ENCODE data around the gene KCNIP1. TPM values are rescaled to one million over a fixed set of nuclear protein-coding genes. Genes with fewer than 3 reads are reported as not detected.

KCNIP1 gene
- total RNA-seq, 2 donors from 2014 or later: not detected

DNA sequence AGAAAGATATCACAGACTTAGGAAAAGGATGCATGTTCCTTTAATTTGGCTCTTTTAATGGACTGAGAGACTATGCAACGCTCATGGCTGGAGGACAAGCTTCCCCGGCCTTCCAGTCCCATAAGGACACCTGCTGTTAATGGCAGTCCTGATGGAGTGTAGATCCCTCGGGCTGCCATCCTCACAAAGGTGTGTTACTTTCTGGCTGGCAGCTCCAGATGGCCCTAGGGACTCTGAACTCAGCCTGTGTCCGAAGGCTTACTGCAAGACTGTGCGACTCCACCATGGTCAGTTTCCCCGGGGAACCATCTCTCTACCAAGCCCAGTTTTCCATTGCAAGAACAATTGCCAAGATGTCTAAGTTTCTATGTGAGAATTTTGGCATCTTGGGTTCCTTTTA is 25.5 kb upstream of the KCNIP1 start:
- WGBS, 2 experiments (ENCODE audit: insufficient coverage in 1 of 2, insufficient read length in 1 of 2): 91 to 92% methylated on average over 2 to 6 of the region's 6 CpGs
- Histone ChIP-seq H3K36me3 (ENCODE audit: control insufficient read depth, insufficient read depth, low read length) (no peaks in the 10 kb centered on the region), H3K4me3 (ENCODE audit: low read length) (no peak overlapping the region), H3K9ac (ENCODE audit: extremely low read depth, low read length, poor library complexity, severe bottlenecking) (no peak overlapping the region), H3K27ac (ENCODE audit: low read depth, low read length) (no peak overlapping the region), H3K9me3 (ENCODE audit: control insufficient read depth, low read length) (no peaks in the 10 kb centered on the region), H3K4me1 (ENCODE audit: control insufficient read depth, insufficient read depth, low read length) (no peaks in the 10 kb centered on the region), H3K27me3 (ENCODE audit: control insufficient read depth, insufficient read depth, low read length, poor library complexity, severe bottlenecking) (no peaks in the 10 kb centered on the region)
- H3K4me1 Mint-ChIP-seq: no peaks in the 10 kb centered on the region
- H3K36me3 Mint-ChIP-seq (ENCODE audit: low read depth): no peaks in the 10 kb centered on the region
- no peak overlapping the region for H3K27ac Mint-ChIP-seq
- H3K27me3 Mint-ChIP-seq (ENCODE audit: insufficient read depth): no peaks in the 10 kb centered on the region
- no peak overlapping the region for H3K4me3 Mint-ChIP-seq
- no peak for DNase-seq
- H3K9me3 Mint-ChIP-seq: no peaks in the 10 kb centered on the region
- TF ChIP-seq, protein P1, sequence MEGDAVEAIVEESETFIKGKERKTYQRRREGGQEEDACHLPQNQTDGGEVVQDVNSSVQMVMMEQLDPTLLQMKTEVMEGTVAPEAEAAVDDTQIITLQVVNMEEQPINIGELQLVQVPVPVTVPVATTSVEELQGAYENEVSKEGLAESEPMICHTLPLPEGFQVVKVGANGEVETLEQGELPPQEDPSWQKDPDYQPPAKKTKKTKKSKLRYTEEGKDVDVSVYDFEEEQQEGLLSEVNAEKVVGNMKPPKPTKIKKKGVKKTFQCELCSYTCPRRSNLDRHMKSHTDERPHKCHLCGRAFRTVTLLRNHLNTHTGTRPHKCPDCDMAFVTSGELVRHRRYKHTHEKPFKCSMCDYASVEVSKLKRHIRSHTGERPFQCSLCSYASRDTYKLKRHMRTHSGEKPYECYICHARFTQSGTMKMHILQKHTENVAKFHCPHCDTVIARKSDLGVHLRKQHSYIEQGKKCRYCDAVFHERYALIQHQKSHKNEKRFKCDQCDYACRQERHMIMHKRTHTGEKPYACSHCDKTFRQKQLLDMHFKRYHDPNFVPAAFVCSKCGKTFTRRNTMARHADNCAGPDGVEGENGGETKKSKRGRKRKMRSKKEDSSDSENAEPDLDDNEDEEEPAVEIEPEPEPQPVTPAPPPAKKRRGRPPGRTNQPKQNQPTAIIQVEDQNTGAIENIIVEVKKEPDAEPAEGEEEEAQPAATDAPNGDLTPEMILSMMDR (conservative IDR thresholded peaks at IDR 0.05): no peak

GRCh38 chr5:170479484-170479883 is 24.3 kb upstream of the KCNIP1 start:
- DNase-seq: peak; percentile 47
- TF ChIP-seq, protein P1 (conservative IDR thresholded peaks at IDR 0.05): peak; percentile 42
- H3K9me3 Mint-ChIP-seq: no peaks in the 10 kb centered on the region
- H3K27me3 ChIP-seq (ENCODE audit: control insufficient read depth, insufficient read depth, low read length, poor library complexity, severe bottlenecking): no peaks in the 10 kb centered on the region
- H3K36me3 Mint-ChIP-seq (ENCODE audit: low read depth): no peaks in the 10 kb centered on the region
- H3K27ac Mint-ChIP-seq: no peak overlapping the region
- no peak overlapping the region for H3K9ac ChIP-seq (ENCODE audit: extremely low read depth, low read length, poor library complexity, severe bottlenecking)
- peaks cover 6% of the 10 kb centered on the region for H3K27me3 Mint-ChIP-seq (ENCODE audit: insufficient read depth)
- H3K4me1 Mint-ChIP-seq: no peaks in the 10 kb centered on the region
- no peaks in the 10 kb centered on the region for H3K36me3 ChIP-seq (ENCODE audit: control insufficient read depth, insufficient read depth, low read length)
- no peak overlapping the region for H3K27ac ChIP-seq (ENCODE audit: low read depth, low read length)
- WGBS, 2 experiments (ENCODE audit: insufficient coverage in 1 of 2, insufficient read length in 1 of 2): 54 to 69% methylated on average over 4 of the region's 4 CpGs
- H3K4me3 Mint-ChIP-seq: no peak overlapping the region
- no peak overlapping the region for H3K4me3 ChIP-seq (ENCODE audit: low read length)
- H3K9me3 ChIP-seq (ENCODE audit: control insufficient read depth, low read length): no peaks in the 10 kb centered on the region
- no peaks in the 10 kb centered on the region for H3K4me1 ChIP-seq (ENCODE audit: control insufficient read depth, insufficient read depth, low read length)

DNA sequence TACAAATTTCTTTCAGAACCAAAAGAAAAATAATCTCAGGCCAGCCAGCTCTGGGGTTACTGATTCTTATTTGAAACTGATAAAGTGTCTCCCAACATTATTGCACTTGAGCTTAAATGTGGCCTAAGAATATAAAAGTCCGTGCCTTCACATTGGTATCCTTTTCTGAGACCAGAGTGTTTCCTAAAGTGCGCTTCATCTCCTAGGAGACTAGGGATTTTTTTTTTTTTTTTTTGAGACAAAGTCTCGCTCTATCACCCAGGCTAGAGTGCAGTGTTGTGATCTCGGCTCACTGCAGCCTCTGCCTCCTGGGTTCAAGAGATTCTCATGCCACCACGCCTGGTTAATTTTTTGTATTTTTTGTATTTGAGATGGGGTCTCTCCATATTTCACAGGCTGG is 23.6 kb upstream of the KCNIP1 start:
- Mint-ChIP-seq H3K27me3 (ENCODE audit: insufficient read depth) (peaks cover 9% of the 10 kb centered on the region), H3K36me3 (ENCODE audit: low read depth) (no peaks in the 10 kb centered on the region), H3K4me3 (no peak overlapping the region), H3K9me3 (no peaks in the 10 kb centered on the region), H3K27ac (no peak overlapping the region), H3K4me1 (no peaks in the 10 kb centered on the region)
- WGBS, 2 experiments (ENCODE audit: insufficient coverage in 1 of 2, insufficient read length in 1 of 2): 75 to 87% methylated on average over 2 to 5 of the region's 5 CpGs
- no peak for DNase-seq
- no peak overlapping the region for H3K9ac ChIP-seq (ENCODE audit: extremely low read depth, low read length, poor library complexity, severe bottlenecking)
- H3K4me3 ChIP-seq (ENCODE audit: low read length): no peak overlapping the region
- no peaks in the 10 kb centered on the region for H3K4me1 ChIP-seq (ENCODE audit: control insufficient read depth, insufficient read depth, low read length)
- no peak overlapping the region for H3K27ac ChIP-seq (ENCODE audit: low read depth, low read length)
- no peaks in the 10 kb centered on the region for H3K9me3 ChIP-seq (ENCODE audit: control insufficient read depth, low read length)
- no peaks in the 10 kb centered on the region for H3K27me3 ChIP-seq (ENCODE audit: control insufficient read depth, insufficient read depth, low read length, poor library complexity, severe bottlenecking)
- TF ChIP-seq, protein P1 (conservative IDR thresholded peaks at IDR 0.05): no peak
- no peaks in the 10 kb centered on the region for H3K36me3 ChIP-seq (ENCODE audit: control insufficient read depth, insufficient read depth, low read length)
